ENCODE results near the gene FBXW12. TPM values are rescaled to one million over a fixed set of nuclear protein-coding genes. Genes with fewer than 3 reads are reported as not detected.

The FBXW12 gene
- total and polyA plus RNA-seq, 2 of the 8 experiments (the other 6 are each of a cell fraction or from before 2014, with no cell fraction given) = 0.35 to 0.85 TPM

- Histone ChIP-seq H3K27me3 (replicated peaks in 1 of 4; ENCODE audit: control insufficient read depth in 3 of 4, extremely low read depth in 1 of 4, insufficient read depth in 3 of 4, low read length in 3 of 4) (no peaks in the 10 kb centered on the region), H2BK12ac (ENCODE audit: low read depth, low read length) (no peak overlapping the region), H3K23ac (ENCODE audit: insufficient read length) (no peak overlapping the region), H2AK5ac (ENCODE audit: low read depth, low read length) (no peak overlapping the region), H2BK120ac (replicated peaks; ENCODE audit: low read depth, low read length) (no peak overlapping the region), H3K4me1 (replicated peaks in 1 of 4; ENCODE audit: control insufficient read depth in 3 of 4, insufficient read depth in 4 of 4, low read length in 3 of 4) (peaks cover 3 to 12% (median 7%) of the 10 kb centered on the region in 4 experiments; a peak in 6 of 7 replicates), H3K9me3 (ENCODE audit: insufficient read depth in 2 of 2, low read depth in 1 of 2, low read length in 1 of 2) (no peaks in the 10 kb centered on the region), H3K4me3 (ENCODE audit: extremely low read depth in 1 of 4, insufficient read depth in 2 of 4, low read depth in 3 of 4, low read length in 4 of 4) (no peak overlapping the region), H3K79me1 (ENCODE audit: low read depth, low read length) (no peaks in the 10 kb centered on the region), H4K20me1 (replicated peaks in 1 of 2; ENCODE audit: control insufficient read depth in 1 of 2, insufficient read depth in 2 of 2, low read length in 2 of 2) (no peaks in the 10 kb centered on the region), H2BK5ac (ENCODE audit: low read depth, low read length) (no peak overlapping the region), H3K27ac (ENCODE audit: low read depth, low read length) (no peak overlapping the region), H3K14ac (ENCODE audit: insufficient read length) (no peak overlapping the region), H2BK20ac (ENCODE audit: low read length) (no peak overlapping the region), H3K36me3 (ENCODE audit: control insufficient read depth in 2 of 4, insufficient read depth in 4 of 4, low read length in 3 of 4) (no peaks in the 10 kb centered on the region), H3K4me2 (ENCODE audit: insufficient read depth in 1 of 2, low read depth in 2 of 2, low read length in 2 of 2) (no peak overlapping the region), H2AFZ (ENCODE audit: low read length) (no peak overlapping the region), H3K79me2 (ENCODE audit: control insufficient read depth in 1 of 2, insufficient read depth in 2 of 2, low read length in 2 of 2) (no peaks in the 10 kb centered on the region), H4K91ac (replicated peaks; ENCODE audit: insufficient read length, low read length) (no peak overlapping the region), H3K4ac (replicated peaks; ENCODE audit: insufficient read length, low read depth, low read length) (no peak overlapping the region), H4K8ac (ENCODE audit: extremely low read depth, insufficient read depth, low read length) (peak overlapping the region; percentile 23; the same call in 1 of the 2 replicates), H4K5ac (ENCODE audit: insufficient read length, low read depth, low read length) (no peak overlapping the region), H3K56ac (replicated peaks; ENCODE audit: insufficient read length, low read depth, low read length) (no peak overlapping the region), H3K18ac (ENCODE audit: extremely low read depth, low read length) (no peak overlapping the region; the same call in 1 of the 2 replicates), H3K23me2 (ENCODE audit: low read depth, low read length) (no peaks in the 10 kb centered on the region), H2BK15ac (ENCODE audit: low read length) (no peak overlapping the region), H3K9ac (replicated peaks in 1 of 4; ENCODE audit: extremely low read depth in 1 of 4, low read depth in 3 of 4, low read length in 3 of 4) (no peak overlapping the region)
- FAIRE-seq = no peak
- POLR2A ChIA-PET (ENCODE audit: partially characterized antibody) = interaction anchor here (1.0 to 1.9 kb wide), 9 partner anchors 11 to 132 kb away, joined by 3 to 6 read pairs (median 3); partner anchors contain the start of gene ZNF589
- CTCF ChIA-PET (ENCODE audit: partially characterized antibody) = interaction anchor here (0.9 to 1.4 kb wide), 6 partner anchors 12 to 78 kb away, joined by 3 to 4 read pairs (median 4); no protein-coding TSS in a partner anchor
- WGBS, 2 experiments (ENCODE audit: extremely low coverage in 1 of 2, insufficient coverage in 1 of 2, insufficient read length in 1 of 2, insufficient replicate concordance in 2 of 2, low coverage in 1 of 2, low lambda C conversion rate in 2 of 2, missing lambda C conversion rate in 1 of 2) = 77% methylated on average over 7 of the region's 7 CpGs; no CpG with 5 or more reads in 1 of the 2 experiments
- no peak for DNase-seq (ENCODE audit: low read depth in 1 of 2, low spot score in 2 of 2)
- TF ChIP-seq PHF8 (conservative IDR thresholded peaks at IDR 0.05; ENCODE audit: low read depth, low read length) (no peak), CTCF (IDR thresholded peaks at IDR 0.05; ENCODE audit: control extremely low read depth in 1 of 3, insufficient read depth in 1 of 3, low read depth in 1 of 3, low read length in 3 of 3) (no peak), JUND (IDR thresholded peaks at IDR 0.05; ENCODE audit: low read length) (no peak), SP1 (IDR thresholded peaks at IDR 0.05; ENCODE audit: low read depth, low read length) (no peak), POLR2A (IDR thresholded peaks at IDR 0.05; ENCODE audit: control extremely low read depth in 1 of 2, low read depth in 2 of 2, low read length in 2 of 2) (no peak), YY1 (IDR thresholded peaks at IDR 0.05; ENCODE audit: low read depth, low read length) (no peak), ATF2 (IDR thresholded peaks at IDR 0.05; ENCODE audit: low read length) (no peak), NANOG (IDR thresholded peaks at IDR 0.05; ENCODE audit: insufficient read depth, low read depth, low read length, poor library complexity, severe bottlenecking) (no peak), RAD21 (IDR thresholded peaks at IDR 0.05 in 1 of 2, conservative IDR thresholded peaks at IDR 0.05 in 1 of 2; ENCODE audit: low read depth in 2 of 2, low read length in 2 of 2) (no peak)
Measured at GRCh38 chr3:48372377-48372770, 355 bp downstream of the FBXW12 start.

Measured in H1 (cell line).